T-helper 1 cell treated with Interleukin-12 subunit alpha and Interleukin-12 subunit beta and Interleukin-4 antibody, amounts not matched to agents 30 μg/mL and 1 μg/mL, for 36 hours (primary cell): ENCODE measurements around the gene PREX1.

ENCODE experiments used
- H3K27ac Mint-ChIP-seq: one replicate; pipeline ENCODE4 v1.8.0; 2021; ENCODE audit warnings: mild to moderate bottlenecking, mixed read lengths
- H3K27me3 Mint-ChIP-seq: one replicate; pipeline ENCODE4 v1.8.0; 2021; ENCODE audit warnings: low read depth, mixed read lengths
- H3K36me3 Mint-ChIP-seq: one replicate; pipeline ENCODE4 v1.8.0; 2021; ENCODE audit warnings: low read depth, mixed read lengths
- H3K4me1 Mint-ChIP-seq: one replicate; pipeline ENCODE4 v1.8.0; 2021; ENCODE audit warnings: low read depth, mixed read lengths
- H3K4me3 Mint-ChIP-seq: one replicate; pipeline ENCODE4 v1.8.0; 2021; ENCODE audit warnings: mild to moderate bottlenecking, moderate library complexity, mixed read lengths
- H3K9me3 Mint-ChIP-seq: one replicate; pipeline ENCODE4 v1.8.0; 2021; ENCODE audit warnings: mixed read lengths

Gene PREX1

DNA sequence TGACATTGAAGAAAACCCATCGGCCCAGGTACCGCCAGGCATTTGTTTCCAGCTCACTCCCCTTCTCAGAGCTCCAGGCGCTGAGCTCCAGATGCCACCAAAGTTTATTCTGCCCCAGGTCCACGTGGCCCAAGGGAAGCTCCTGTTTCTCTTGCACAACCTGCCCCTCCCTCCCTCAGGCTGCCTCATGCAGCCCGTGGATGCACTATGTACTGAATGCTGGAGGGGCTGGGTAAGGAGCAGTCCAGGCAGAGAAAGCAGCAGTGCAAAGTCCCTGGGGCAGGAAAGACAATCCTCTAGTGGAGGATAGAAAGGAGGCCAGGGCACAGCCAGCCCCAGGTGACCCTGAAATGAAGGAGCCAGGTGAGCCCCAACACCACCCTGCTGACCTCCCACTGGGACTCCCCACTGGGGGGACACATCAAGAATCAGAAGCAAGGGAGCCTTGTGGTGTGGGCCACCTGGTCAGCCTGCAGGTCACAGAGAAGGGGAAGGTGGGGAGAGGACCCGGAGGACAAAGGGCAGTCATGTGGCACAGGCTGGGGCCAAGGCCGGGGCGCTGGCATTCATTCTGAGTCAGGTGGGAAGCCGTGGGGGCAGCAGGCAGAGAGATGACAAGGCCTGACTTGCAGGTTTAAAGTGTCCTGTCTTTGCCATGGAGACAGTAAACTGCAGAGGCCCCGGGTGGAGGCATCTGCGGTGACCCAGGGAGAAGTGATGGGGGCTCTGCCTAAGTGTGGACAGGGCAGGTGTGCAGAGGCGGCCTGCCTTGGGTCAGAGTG lies 230.1 kb downstream of the PREX1 start:
- H3K4me1 Mint-ChIP-seq: no peaks in the 10 kb centered on the region
- H3K27ac Mint-ChIP-seq: no peak overlapping the region
- no peaks in the 10 kb centered on the region for H3K9me3 Mint-ChIP-seq
- no peaks in the 10 kb centered on the region for H3K27me3 Mint-ChIP-seq
- H3K4me3 Mint-ChIP-seq: no peak overlapping the region
- H3K36me3 Mint-ChIP-seq: no peaks in the 10 kb centered on the region

DNA sequence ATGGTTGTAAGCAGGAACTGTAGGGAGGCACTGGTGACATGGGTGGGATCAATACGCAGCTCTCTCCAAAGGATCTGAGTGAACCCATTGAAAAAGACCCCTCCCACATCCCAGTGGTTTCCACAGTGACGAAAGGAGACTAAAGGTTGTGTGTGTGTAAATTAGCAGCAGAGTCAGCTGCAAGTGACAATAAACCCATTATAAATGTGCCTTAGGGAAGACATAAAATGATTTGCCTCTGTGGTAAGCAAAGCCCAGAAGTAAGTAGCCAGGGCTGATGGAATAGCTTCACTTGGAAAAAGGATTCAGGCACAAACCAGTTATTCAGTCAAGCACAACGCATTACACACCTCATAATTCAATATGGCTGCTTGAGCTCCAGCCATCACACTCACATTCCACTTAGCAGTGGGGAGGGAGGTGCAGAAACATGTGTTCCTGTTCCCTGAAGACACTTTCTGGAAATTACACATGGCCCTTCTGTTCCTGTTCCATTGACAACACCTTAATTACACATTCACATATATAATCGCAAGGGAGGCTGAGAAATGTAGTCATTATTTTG lies 231.4 kb downstream of the PREX1 start:
- H3K4me3 Mint-ChIP-seq: no peak overlapping the region

DNA sequence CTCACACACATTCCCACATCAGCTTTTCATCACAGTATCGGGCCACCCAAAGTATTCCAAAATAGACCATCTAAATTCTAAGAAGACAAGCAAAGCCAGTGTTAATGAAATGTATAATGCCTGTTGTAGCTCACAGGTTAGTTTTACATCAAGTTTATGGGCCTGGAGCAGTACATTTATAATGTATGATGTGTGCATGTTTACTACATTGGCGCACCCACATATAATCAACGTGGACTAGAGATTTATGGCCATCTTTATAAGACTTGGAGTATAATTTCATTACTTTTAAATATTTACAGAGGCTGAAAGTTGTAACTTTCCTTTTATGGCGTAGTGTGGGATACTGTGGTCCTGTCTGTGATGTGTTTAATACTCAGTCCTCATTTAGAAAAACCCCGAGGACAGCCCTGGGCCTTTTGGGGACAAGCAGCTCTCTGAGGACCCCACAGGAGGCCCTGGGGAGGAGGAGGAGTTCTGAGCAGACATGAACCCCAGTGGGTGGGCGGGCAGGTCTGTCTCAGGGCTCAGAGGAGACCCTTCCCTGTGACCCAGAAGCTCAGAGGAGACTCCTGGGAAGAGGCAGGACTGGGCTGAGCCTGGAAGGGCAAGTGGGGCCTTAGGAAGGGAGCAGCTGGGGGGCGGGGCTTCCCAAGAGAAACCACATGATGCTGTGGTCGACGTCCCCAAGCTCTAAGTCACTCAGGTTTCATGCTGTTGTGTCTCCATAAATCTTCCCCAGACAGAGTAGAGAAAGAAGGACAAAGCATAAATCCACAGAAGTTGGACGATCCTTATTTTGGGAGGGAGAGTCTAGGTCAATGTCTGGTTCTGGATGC lies 232.1 kb downstream of the PREX1 start:
- no peak overlapping the region for H3K4me3 Mint-ChIP-seq
- no peak overlapping the region for H3K27ac Mint-ChIP-seq
- no peaks in the 10 kb centered on the region for H3K9me3 Mint-ChIP-seq
- H3K4me1 Mint-ChIP-seq: no peaks in the 10 kb centered on the region
- no peaks in the 10 kb centered on the region for H3K36me3 Mint-ChIP-seq
- no peaks in the 10 kb centered on the region for H3K27me3 Mint-ChIP-seq

More for the DNA sequence above, 231.4 kb downstream of the PREX1 start:
- H3K9me3 Mint-ChIP-seq: no peaks in the 10 kb centered on the region
- H3K27ac Mint-ChIP-seq: no peak overlapping the region
- no peaks in the 10 kb centered on the region for H3K36me3 Mint-ChIP-seq
- no peaks in the 10 kb centered on the region for H3K4me1 Mint-ChIP-seq
- no peaks in the 10 kb centered on the region for H3K27me3 Mint-ChIP-seq

DNA sequence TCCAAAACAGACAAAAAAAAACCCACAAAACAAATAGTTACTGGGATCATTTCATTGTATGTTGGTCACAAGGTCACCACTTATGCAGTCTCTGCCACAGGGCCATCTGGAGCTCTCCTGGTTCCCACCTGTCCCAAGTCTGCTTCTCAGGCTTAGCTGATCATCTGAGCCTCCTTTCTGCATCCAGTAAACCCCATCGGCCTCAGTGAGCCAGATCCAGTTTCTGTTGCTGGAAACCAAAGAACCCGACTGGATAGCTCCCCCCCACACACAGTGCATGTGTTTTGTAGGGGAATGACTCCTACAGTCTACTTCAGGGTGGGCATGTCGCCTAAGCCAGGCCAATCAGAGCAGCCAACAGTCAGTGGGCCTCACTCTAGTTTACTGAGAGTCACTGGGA lies 233.3 kb downstream of the PREX1 start:
- Mint-ChIP-seq H3K27ac (no peak overlapping the region), H3K9me3 (no peaks in the 10 kb centered on the region), H3K36me3 (no peaks in the 10 kb centered on the region)

DNA sequence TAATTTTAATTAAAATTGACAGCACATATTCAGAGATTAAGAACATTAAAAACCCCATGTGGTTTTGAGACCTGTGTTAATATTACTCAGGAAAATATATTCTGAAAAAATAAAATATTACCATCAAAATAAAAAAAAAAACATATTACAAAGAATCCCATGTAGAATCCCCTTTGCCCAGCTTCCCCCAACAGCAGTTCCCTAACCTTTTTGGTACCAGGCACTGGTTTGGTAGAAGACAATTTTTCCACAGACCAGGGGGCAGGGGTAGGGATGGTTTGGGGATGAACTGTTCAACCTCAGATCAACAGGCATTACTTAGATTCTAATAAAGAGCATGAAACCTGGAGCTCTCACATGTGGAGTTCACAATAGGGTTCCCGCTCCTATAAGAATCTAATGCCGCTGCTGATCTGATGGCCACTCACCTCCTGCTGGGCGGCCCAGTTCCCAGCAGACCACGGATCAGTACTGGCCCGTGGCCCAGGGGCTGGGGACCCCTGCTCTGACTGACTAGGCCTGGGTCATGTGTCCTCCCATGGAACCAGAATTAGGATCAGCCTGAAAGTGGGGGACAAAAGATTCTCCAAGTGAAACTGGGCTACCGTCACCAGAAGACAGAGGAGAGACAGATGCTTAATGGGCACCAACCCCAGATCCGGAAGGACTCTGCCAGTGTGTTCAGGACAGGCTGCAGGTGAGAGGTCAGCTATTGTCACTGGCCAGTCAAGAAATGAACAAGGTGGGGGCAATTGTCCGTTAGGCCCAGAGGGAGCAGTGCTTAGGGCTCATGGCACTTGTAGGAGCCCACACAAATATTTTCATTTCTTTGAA lies 235.5 kb downstream of the PREX1 start:
- H3K27me3 Mint-ChIP-seq: no peaks in the 10 kb centered on the region
- H3K36me3 Mint-ChIP-seq: no peaks in the 10 kb centered on the region
- H3K4me1 Mint-ChIP-seq: no peaks in the 10 kb centered on the region
- H3K4me3 Mint-ChIP-seq: no peak overlapping the region
- H3K27ac Mint-ChIP-seq: no peak overlapping the region
- H3K9me3 Mint-ChIP-seq: no peaks in the 10 kb centered on the region

More for the DNA sequence above, 233.3 kb downstream of the PREX1 start:
- Mint-ChIP-seq H3K4me1 (no peaks in the 10 kb centered on the region), H3K4me3 (no peak overlapping the region), H3K27me3 (no peaks in the 10 kb centered on the region)

DNA sequence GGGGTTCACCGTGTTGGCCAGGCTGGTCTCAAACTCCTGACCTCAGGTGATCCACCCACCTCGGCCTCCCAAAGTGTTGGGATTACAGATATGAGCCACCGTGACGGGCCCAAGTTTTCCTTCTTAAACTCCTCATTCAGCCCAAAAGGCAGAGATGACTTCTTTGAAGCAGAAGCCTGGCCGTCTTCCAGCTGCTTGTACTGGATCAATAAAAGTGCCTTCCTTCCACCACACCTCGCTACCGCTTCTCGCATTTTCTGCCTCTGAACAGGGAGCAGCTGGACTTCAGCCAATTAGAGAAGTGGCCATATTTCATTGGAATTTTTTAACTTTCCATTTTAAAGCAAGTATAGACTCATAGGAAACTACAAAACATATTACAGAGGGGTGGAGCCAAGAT lies 241.1 kb downstream of the PREX1 start:
- H3K27ac Mint-ChIP-seq: no peak overlapping the region
- no peak overlapping the region for H3K4me3 Mint-ChIP-seq
- no peaks in the 10 kb centered on the region for H3K36me3 Mint-ChIP-seq
- peaks cover 7% of the 10 kb centered on the region for H3K27me3 Mint-ChIP-seq
- no peaks in the 10 kb centered on the region for H3K4me1 Mint-ChIP-seq
- H3K9me3 Mint-ChIP-seq: no peaks in the 10 kb centered on the region

DNA sequence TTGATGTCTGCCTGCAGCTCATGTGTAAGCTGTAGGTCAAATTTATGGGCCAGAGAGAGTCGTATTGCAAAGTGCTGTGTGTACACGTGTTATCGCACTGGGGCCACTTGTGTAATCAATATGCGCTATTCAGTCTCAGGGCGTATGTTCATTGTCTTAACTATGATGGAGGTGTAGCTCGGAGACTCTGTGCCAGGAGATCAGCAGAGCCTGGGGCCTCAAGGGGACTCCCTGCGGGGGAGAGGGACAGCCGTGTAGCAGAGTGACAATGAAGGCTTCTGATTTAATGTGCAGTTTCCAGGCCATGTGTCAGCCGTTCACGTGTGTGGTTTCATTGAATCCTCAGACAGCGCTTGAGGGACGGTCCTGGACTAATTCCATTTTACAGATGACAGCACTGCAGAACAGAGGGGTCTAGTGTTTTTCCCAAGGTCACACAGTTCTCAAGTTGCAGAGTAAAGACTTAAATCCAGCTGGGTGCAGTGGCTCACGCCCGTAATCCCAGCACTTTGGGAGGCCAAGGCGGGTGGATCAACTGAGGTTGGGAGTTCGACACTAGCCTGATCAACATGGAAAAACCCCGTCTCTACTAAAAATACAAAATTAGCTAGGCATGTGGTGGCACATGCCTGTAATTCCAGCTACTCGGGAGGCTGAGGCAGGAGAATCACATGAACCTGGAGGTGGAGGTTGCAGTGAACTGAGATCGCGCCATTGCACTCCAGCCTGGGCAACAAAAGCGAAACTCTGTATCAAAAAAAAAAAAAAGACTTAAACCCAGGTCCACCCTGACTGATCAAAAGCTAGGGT lies 242.5 kb downstream of the PREX1 start:
- no peak overlapping the region for H3K27ac Mint-ChIP-seq
- H3K27me3 Mint-ChIP-seq: peaks cover 7% of the 10 kb centered on the region
- no peaks in the 10 kb centered on the region for H3K9me3 Mint-ChIP-seq
- no peaks in the 10 kb centered on the region for H3K36me3 Mint-ChIP-seq
- no peak overlapping the region for H3K4me3 Mint-ChIP-seq
- H3K4me1 Mint-ChIP-seq: no peaks in the 10 kb centered on the region

DNA sequence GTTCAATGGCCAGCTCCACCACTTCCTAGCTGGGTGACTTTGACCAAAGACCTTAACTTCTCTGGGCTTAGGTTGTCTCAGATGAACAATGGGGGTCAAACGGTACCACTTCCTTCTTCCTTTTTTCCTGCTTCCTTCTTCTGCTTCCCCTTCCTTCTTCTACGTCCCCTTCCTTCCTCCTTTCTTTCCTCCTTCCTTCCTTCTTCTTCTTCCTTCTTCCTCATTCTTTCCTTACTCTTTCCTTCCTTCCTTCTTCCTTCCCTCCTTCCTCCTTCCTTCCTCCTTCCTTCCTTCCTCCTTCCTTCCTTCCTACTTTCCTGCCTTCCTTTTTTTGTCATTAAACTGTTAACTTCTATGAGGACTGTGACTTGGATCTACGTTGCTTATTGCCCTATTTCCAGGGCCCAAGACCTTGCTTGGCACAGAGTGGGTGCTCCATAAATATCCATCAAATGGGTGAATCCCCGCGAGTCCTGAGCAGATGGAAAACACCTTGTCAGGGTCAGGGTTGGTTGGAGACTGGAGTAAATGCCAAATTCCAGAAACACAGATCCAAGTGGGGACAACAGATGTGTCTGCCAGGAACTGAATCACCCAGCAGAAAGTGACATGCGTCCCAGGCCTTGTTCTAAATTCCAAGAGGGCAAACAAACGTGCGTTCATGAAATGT lies 243.3 kb downstream of the PREX1 start:
- Mint-ChIP-seq H3K9me3 (no peaks in the 10 kb centered on the region), H3K4me3 (no peak overlapping the region), H3K27ac (no peak overlapping the region), H3K4me1 (no peaks in the 10 kb centered on the region), H3K27me3 (peaks cover 7% of the 10 kb centered on the region), H3K36me3 (no peaks in the 10 kb centered on the region)

DNA sequence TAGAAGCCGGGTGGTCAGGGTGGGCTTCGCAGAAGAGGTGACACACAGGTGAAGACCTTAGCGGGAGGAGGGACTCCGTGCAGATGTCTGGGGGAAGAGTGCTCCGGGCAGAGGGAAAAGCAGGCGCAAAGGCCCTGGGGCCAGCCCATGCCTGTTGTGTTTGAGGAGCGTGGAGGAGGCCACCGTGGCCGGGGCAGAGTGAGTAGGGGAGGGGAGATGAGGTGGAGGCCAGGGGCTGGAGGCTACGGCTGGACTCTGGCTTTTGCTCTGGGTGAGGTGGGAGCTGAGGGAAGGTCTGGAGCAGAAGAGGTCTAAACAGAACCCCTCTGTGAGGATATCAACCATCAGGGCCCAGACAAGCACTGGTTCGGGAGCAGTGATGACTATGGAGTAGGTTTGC lies 244.0 kb downstream of the PREX1 start:
- Mint-ChIP-seq H3K4me3 (no peak overlapping the region), H3K27ac (no peak overlapping the region), H3K9me3 (no peaks in the 10 kb centered on the region), H3K4me1 (no peaks in the 10 kb centered on the region), H3K36me3 (no peaks in the 10 kb centered on the region), H3K27me3 (peaks cover 7% of the 10 kb centered on the region)

DNA sequence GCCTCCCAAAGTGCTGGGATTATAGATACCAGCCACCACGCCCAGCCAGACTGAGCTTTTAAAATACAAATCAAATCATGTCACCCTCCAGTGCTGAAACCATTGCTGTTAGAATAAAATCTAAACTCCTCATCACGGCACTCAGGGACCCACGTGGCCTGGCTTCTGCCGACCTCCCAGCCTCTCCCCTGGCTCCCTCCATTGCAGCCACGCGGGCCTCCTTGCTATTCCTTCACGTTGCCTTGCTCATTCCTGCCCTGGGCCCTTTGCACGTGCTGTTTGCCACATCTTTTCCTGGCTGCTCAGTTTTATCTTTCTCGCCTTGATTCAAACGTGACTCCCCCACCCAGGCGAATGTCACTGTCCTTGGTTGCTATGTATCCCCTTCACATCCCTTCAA lies 244.6 kb downstream of the PREX1 start:
- no peaks in the 10 kb centered on the region for H3K4me1 Mint-ChIP-seq
- peaks cover 7% of the 10 kb centered on the region for H3K27me3 Mint-ChIP-seq
- H3K4me3 Mint-ChIP-seq: no peak overlapping the region
- no peaks in the 10 kb centered on the region for H3K36me3 Mint-ChIP-seq
- H3K9me3 Mint-ChIP-seq: no peaks in the 10 kb centered on the region
- H3K27ac Mint-ChIP-seq: no peak overlapping the region

DNA sequence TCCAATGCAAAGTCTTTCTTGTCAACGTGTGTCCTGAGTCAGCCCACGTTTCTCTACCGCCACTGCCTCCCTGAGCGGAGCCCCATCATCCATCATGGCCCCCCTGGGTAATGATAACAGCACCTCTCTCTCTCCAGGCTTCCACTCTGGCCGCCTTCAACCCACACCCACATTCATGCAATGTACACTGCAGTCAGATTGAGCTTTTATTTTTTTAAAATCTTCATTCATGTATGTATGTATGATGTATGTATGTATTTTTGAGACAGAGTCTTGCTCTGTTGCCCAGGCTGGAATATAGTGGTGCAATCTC lies 245.2 kb downstream of the PREX1 start:
- H3K9me3 Mint-ChIP-seq: no peaks in the 10 kb centered on the region
- H3K36me3 Mint-ChIP-seq: no peaks in the 10 kb centered on the region
- peaks cover 7% of the 10 kb centered on the region for H3K27me3 Mint-ChIP-seq
- no peak overlapping the region for H3K27ac Mint-ChIP-seq
- no peak overlapping the region for H3K4me3 Mint-ChIP-seq
- no peaks in the 10 kb centered on the region for H3K4me1 Mint-ChIP-seq

DNA sequence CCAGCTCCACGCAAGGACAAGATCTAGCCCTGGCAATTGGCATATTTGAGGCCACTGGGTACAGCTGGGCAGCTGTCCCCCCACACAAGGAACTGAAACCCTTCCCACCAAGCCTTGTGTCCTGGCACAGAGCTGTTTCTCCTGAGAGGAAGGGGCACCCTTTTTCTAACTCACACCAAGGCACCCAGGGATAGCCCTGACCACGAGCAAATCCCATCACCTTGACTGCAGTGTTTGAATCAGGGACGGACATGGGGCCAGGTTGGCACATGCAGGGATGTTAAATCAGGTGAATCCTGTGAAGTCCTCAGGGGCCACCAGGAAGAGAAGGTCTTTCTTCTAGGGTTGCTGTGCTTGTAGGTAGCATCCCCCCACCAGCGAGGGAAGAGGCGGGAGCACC lies 246.6 kb downstream of the PREX1 start:
- no peaks in the 10 kb centered on the region for H3K4me1 Mint-ChIP-seq
- H3K27me3 Mint-ChIP-seq: peaks cover 3% of the 10 kb centered on the region
- H3K9me3 Mint-ChIP-seq: no peaks in the 10 kb centered on the region
- H3K4me3 Mint-ChIP-seq: no peak overlapping the region
- no peak overlapping the region for H3K27ac Mint-ChIP-seq
- H3K36me3 Mint-ChIP-seq: no peaks in the 10 kb centered on the region

DNA sequence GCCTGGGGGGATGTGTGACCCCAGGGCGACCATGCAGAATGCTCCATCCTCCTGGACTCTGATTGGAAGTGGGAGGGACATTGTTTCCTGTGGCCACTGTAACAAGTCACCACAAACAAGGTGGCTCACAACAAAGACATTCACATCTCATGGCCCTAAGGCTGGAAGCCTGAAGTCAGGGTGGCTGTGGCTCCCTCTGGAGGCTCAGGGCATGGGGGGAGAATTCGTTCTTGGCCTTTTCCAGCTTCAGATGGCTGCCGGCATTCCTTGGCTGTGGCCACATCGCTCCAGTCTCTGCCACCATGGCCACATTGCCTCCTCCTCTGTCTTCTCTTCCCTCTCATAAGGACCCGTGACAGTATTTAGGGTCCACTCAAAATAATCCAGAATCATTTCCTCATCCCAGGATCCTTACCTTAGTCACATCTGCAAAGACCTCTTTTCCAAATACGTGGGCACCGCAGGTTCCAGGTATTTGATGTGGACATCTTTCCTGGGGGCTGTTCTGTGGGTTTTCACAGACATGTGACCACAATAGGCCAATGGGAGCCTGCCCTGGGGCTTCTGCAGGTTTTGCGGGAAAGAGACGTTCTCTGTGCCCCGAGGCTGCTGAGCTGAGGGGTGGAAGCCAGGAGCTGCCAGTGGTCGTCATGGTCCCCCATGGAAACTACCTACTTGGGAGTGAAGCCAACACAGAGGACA lies 249.3 kb downstream of the PREX1 start:
- Mint-ChIP-seq H3K27me3 (peaks cover 3% of the 10 kb centered on the region), H3K27ac (no peak overlapping the region), H3K36me3 (no peaks in the 10 kb centered on the region), H3K9me3 (no peaks in the 10 kb centered on the region), H3K4me1 (no peaks in the 10 kb centered on the region), H3K4me3 (no peak overlapping the region)
